Liver (tissue), 3 donors: ENCODE results near the gene RBM6.

Source experiments
- FOXA2 ChIP-seq: IDR thresholded peaks from 2 replicates; pipeline ENCODE4 v1.6.1; 2016; ENCODE audit warnings: antibody characterized with exemption
- GABPA ChIP-seq, 2 donors: IDR thresholded peaks in 1 of 2; conservative IDR thresholded peaks in 1 of 2; 2 replicates each; pipeline ENCODE4 v1.6.1; 2016; ENCODE audit warnings: antibody characterized with exemption in 2 of 2, mild to moderate bottlenecking in 1 of 2, moderate library complexity in 1 of 2
- JUND ChIP-seq, 2 donors: IDR thresholded peaks; 2 replicates each; pipeline ENCODE4 v1.6.1; 2016; ENCODE audit warnings: antibody characterized with exemption in 2 of 2
- RXRA ChIP-seq, 2 donors: IDR thresholded peaks; 2 replicates each; pipeline ENCODE4 v1.6.1; 2017 to 2018; ENCODE audit warnings: antibody characterized with exemption in 2 of 2, mild to moderate bottlenecking in 1 of 2
- SP1 ChIP-seq: IDR thresholded peaks from 2 replicates; pipeline ENCODE4 v1.6.1; 2018; ENCODE audit warnings: antibody characterized with exemption, mild to moderate bottlenecking
- TAF1 ChIP-seq: conservative IDR thresholded peaks from 2 replicates; pipeline ENCODE4 v1.6.1; 2016; ENCODE audit warnings: antibody characterized with exemption, mild to moderate bottlenecking
- YY1 ChIP-seq: IDR thresholded peaks from 2 replicates; pipeline ENCODE4 v1.6.1; 2016; ENCODE audit warnings: antibody characterized with exemption, mild to moderate bottlenecking
- TF ChIP-seq, protein P1 (sequence below): fragments of 150-350 bp; IDR thresholded peaks from 2 replicates; pipeline ENCODE4 v1.5.1; 2017; ENCODE audit warnings: improper control_type of control experiment, low read depth, low read length; ENCODE audit not compliant: missing input control
- TF ChIP-seq, protein P2 (sequence below): IDR thresholded peaks from 2 replicates; pipeline ENCODE4 v1.6.1; 2016; ENCODE audit warnings: antibody characterized with exemption, mild to moderate bottlenecking
- TF ChIP-seq, protein P3 (sequence below): IDR thresholded peaks from 2 replicates; pipeline ENCODE4 v1.6.1; 2016; ENCODE audit warnings: antibody characterized with exemption
- donor health status: healthy.
- donor health status: healthy.

DNA sequence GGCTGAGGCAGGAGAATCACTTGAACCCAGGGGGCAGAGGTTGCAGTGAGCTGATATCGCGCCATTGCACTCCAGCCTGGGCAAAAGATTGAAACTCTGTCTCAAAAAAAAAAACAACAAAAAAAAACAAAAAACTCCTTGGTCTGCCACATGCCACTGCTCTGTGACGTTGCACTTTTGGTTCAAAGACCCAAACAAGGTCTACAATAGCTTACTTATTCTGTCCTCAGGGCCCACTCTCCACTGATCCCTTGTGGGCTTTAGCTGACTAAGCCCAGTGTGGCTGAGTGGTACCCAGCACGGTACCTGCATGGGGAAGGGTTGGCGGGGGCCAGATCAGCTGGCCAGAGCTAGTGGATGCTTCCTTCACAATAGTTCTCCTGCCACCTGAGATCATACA, 12.2 kb upstream of the RBM6 start:
- TF ChIP-seq, protein P1, sequence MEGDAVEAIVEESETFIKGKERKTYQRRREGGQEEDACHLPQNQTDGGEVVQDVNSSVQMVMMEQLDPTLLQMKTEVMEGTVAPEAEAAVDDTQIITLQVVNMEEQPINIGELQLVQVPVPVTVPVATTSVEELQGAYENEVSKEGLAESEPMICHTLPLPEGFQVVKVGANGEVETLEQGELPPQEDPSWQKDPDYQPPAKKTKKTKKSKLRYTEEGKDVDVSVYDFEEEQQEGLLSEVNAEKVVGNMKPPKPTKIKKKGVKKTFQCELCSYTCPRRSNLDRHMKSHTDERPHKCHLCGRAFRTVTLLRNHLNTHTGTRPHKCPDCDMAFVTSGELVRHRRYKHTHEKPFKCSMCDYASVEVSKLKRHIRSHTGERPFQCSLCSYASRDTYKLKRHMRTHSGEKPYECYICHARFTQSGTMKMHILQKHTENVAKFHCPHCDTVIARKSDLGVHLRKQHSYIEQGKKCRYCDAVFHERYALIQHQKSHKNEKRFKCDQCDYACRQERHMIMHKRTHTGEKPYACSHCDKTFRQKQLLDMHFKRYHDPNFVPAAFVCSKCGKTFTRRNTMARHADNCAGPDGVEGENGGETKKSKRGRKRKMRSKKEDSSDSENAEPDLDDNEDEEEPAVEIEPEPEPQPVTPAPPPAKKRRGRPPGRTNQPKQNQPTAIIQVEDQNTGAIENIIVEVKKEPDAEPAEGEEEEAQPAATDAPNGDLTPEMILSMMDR: no peak
- TF ChIP-seq, protein P2, sequence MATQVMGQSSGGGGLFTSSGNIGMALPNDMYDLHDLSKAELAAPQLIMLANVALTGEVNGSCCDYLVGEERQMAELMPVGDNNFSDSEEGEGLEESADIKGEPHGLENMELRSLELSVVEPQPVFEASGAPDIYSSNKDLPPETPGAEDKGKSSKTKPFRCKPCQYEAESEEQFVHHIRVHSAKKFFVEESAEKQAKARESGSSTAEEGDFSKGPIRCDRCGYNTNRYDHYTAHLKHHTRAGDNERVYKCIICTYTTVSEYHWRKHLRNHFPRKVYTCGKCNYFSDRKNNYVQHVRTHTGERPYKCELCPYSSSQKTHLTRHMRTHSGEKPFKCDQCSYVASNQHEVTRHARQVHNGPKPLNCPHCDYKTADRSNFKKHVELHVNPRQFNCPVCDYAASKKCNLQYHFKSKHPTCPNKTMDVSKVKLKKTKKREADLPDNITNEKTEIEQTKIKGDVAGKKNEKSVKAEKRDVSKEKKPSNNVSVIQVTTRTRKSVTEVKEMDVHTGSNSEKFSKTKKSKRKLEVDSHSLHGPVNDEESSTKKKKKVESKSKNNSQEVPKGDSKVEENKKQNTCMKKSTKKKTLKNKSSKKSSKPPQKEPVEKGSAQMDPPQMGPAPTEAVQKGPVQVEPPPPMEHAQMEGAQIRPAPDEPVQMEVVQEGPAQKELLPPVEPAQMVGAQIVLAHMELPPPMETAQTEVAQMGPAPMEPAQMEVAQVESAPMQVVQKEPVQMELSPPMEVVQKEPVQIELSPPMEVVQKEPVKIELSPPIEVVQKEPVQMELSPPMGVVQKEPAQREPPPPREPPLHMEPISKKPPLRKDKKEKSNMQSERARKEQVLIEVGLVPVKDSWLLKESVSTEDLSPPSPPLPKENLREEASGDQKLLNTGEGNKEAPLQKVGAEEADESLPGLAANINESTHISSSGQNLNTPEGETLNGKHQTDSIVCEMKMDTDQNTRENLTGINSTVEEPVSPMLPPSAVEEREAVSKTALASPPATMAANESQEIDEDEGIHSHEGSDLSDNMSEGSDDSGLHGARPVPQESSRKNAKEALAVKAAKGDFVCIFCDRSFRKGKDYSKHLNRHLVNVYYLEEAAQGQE: no peak
- TF ChIP-seq FOXA2 (no peak), GABPA (IDR thresholded peaks at IDR 0.05 in 1 of 2, conservative IDR thresholded peaks at IDR 0.05 in 1 of 2) (no peak), TAF1 (no peak), SP1 (no peak), JUND (IDR thresholded peaks at IDR 0.05) (no peak), YY1 (no peak), RXRA (IDR thresholded peaks at IDR 0.05) (no peak)
- TF ChIP-seq, protein P3, sequence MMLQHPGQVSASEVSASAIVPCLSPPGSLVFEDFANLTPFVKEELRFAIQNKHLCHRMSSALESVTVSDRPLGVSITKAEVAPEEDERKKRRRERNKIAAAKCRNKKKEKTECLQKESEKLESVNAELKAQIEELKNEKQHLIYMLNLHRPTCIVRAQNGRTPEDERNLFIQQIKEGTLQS: no peak
